HG02840 (cell line): Measurements from ENCODE around the gene RNF4.
"Not testable (repeated sequence)": the region's sequence is repeated elsewhere in the genome, so short reads cannot be mapped to it uniquely, and the experiment has no call there.

ENCODE experiments used
- ATAC-seq: cut with Tn5 transposase; IDR thresholded peaks from one replicate; pipeline ENCODE4 v1.9.1; 2021; ENCODE audit warnings: mild to moderate bottlenecking, moderate library complexity, moderate number of reproducible peaks; ENCODE audit not compliant: unreplicated experiment, low FRiP score

Gene RNF4, protein sequence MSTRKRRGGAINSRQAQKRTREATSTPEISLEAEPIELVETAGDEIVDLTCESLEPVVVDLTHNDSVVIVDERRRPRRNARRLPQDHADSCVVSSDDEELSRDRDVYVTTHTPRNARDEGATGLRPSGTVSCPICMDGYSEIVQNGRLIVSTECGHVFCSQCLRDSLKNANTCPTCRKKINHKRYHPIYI

GRCh38 chr4:2468456-2469191, at the start of gene RNF4:
TSS of gene RNF4 (plus strand) at chr4:2469106. CDS start at chr4:2490494, 21,388 bp downstream.
- peak; percentile 83 for ATAC-seq

DNA sequence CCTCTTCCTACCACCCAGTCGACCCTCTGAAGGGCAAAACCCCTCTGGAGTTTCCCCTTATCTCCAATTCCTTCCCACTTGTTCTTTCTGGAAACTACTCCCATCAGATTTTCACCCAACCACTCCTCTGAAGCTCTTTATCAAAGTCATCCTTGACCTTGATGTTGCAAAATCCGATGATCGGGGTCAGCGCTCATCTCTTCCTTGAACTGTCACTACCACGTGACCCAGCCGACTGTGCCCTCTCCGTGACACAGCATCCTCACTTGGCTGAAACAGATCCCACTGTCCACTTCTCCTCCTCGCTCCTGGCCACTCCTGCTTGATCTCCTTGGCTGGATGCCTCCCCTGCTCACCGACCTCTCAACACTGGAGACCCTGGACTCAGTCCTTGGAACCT, 49.1 kb upstream of the RNF4 start:
- no peak for ATAC-seq

GRCh38 chr4:2421928-2422327, 47.0 kb upstream of the RNF4 start:
- no peak for ATAC-seq

DNA sequence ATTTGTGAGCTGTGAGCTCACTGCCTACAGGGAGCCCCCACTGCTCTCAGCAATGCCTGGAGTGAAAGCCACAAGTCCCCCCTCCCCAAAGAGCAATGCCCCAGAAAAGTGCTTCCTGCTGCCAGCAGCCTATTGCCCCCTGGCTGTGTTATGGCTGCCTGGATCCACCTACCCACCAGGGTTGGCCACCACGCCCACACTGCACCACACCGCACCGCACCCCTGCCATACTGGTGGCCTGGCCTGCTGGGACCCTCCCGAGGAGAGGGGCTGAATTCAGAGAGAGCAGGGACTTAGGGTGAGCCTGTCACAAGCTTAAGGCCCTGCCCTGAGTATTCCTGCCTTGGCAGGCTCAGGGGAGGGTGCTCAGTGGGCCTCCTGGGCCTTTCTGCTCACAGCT, 45.8 kb upstream of the RNF4 start:
- ATAC-seq = no peak

GRCh38 chr4:2423695-2424094, 45.2 kb upstream of the RNF4 start:
- no peak for ATAC-seq

DNA sequence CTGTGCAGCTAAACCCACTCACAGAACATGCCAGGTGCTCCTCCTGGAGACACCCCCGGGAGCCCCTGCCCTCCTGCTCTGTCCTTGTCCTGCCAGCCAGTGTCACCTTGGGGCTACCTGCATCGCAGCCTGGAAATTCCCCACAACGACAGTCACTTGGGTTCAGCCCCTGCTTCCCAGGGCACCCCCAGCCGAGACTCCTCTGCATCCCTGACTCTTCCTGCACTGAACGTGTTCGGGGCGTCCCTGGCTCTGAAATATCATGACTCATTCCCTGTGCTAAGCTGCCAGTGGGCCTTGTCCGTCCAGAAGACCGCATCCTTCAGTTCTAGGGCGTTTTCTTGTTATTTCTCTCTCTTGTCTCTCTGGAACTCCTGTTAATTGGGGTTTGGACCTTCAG, 44.3 kb upstream of the RNF4 start:
- ATAC-seq = no peak

- ATAC-seq = no peak
These were observed 43.4 kb upstream of the RNF4 start for GRCh38 chr4:2425386-2426068.

GRCh38 chr4:2426069-2426397, 42.9 kb upstream of the RNF4 start:
- ATAC-seq = no peak

- no peak for ATAC-seq
These were observed 42.1 kb upstream of the RNF4 start for GRCh38 chr4:2426711-2427275.

DNA sequence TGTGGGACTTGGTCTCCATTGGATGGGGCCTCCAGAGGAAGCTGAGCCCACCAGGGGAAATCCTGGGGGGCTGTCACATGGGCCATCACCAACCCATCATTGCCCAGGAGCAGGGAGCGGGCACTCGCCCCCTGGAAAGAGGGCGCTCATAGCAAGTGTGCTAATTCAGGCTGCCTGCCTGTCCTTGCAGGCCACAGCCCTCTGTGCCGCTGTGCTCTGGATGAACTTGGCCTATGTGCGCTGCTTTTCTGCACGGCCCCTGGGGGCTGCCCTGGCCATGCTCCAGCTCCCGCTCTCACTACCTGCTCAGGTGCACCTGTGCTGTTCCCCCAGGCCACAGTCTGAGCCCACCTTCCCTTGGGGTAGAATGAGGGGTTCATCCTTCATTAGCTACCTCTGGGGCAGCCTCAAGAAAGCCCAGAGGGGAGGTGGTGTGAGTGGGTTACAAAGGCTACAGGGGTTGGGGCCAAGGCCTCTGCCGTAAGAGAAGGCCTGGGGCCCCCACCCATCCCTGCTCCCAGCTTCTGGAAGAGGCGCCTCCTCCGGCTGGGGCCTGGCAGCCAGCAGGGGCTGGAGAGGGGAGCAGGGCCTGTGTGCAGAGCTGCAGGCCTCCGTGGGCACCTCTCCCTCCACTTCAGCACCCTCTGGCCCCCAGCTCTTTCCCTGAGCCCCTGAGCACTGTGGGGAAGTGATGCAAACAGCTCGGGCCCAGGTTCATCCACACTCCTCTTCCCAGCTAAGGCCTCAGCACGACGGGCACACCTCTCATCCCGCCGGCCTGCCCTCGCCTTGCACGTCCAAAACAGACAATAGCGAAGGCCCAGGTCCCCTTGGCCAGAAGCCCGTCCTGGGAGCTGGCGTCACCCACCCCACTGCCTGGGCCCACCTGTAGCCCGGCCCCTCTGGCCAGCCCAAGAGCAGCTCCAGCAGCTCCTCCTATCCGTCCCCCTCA, 41.2 kb upstream of the RNF4 start:
- no peak for ATAC-seq

DNA sequence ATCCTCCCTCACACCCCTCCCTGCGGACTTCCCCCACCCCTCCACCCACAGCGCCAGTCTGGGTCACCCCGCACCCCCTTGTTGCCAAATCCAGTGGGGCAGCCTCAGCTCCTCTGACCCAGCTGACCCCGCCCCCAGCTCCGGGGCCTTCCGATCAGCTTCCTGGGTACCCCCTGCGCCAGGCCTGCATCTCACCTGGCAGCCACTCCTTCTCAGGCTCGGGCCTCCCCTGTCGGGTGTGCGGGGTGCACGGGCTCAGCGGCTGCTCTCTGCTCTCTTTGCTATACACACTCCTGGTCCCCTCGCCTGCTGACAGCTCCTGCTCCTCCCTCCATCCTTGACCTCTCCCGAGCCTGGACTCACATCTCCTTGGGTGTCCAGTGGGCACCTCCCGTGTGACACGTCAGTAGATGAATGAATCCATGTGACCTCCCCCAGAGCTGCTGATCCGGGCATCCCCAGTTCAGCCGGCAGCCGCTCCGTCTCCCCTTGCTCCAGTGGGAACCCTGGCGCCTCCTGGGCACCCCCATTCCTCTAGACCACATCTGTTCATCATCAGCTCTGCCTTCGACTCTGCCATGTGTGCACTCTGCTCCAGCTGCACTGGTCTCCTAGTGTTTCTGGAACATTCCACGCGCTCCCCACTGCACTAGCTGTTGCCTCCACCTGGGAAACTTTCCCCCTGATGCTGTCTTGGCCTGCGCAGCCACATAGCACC, 40.3 kb upstream of the RNF4 start:
- no peak for ATAC-seq

DNA sequence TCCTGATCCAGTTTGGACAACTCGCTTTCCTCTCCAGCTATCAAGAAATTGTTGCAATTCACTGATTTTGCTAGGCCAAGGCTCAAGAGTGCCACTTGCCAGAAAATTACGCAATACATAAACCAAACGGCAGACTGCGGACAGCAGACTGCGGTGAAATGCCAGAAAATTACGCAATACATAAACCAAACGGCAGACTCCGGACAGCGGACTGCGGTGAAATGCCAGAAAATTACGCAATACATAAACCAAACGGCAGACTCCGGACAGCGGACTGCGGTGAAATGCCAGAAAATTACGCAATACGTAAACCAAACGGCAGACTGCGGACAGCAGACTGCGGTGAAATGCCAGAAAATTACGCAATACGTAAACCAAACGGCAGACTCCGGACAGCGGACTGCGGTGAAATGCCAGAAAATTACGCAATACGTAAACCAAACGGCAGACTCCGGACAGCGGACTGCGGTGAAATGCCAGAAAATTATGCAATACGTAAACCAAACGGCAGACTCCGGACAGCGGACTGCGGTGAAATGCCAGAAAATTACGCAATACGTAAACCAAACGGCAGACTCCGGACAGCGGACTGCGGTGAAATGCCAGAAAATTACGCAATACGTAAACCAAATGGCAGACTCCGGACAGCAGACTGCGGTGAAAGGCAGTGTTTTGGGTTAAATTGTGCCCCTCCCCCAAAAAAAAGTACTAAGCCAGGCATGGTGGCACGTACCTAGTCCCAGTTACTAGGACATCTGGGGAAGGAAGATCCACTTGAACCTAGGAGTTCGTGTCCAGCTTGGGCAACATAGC, 38.8 kb upstream of the RNF4 start:
- not testable (repeated sequence) for ATAC-seq

- ATAC-seq = no peak
These were observed 36.9 kb upstream of the RNF4 start for GRCh38 chr4:2432004-2432403.

DNA sequence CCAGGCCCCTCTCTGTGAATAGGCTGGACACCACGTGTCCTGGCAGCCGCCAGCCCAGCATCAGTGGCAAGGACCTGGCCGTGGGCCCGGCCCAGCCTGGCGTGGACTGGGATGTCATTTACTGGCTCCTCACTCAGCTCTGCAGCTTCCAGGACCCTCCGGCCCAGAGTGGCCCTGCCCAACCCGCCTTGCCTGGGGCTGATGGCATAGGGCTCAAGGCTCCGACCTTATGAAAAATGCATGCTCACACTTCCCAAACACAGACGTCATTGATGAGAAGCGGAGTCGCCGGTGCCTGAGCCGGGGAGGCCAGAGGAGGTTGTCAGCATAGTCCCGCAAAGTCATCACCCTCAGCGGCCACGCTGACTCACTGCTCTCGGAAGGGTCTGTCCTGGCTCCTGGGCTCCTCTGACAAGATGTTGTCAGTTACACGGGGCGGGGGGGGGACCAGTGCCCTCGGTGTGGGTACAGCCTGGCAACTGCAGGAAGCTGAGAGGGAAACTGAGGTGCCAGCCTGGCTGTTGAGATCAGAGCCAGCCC, 35.8 kb upstream of the RNF4 start:
- ATAC-seq = no peak

DNA sequence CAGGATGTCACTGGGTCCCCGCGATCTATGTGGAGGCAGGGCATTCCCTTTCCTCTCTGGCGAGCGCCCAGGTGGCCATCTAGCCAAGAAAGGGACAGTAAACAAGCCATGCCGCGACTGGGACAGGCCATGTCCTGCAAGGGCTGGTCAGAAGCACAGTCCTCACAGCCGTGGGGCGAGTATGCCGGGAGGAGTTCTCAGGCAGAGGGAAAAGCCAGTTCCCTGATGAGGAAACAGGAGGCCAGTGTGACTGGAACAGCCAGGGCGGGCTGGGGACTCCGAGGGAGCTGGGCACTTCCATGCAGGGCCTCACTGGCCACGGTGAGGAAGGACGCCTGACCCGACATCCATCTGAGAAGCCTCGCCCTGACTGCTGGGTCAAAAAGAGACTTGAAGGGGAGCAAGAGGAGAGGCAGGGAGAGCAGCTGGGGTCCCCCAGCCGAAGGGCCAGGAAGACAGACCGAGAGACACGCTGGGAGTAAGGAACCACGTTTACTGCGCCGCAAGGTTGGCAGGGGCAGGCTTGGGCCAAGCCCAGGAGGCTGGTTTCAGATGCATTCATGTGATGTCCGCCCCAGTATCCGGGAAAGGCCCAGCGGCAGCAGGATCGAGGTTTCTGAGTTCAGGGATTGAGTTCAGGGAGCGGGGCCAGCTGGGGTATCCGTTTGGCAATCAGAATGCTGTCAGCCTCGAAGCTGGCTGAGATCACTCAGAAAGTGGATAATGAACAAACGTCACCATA, 35.1 kb upstream of the RNF4 start:
- no peak for ATAC-seq

GRCh38 chr4:2434420-2434819, 34.5 kb upstream of the RNF4 start:
- no peak for ATAC-seq

GRCh38 chr4:2436301-2436700, 32.6 kb upstream of the RNF4 start:
- no peak for ATAC-seq
